GM12864 (cell line): ENCODE measurements around the gene GORASP1.

ENCODE experiments used
- DNase-seq: peaks from one replicate; pipeline ENCODE4 v3.0.0-alpha.2; 2011; ENCODE audit warnings: low read depth
- H3K4me3 ChIP-seq: 2 replicates; pipeline ENCODE4 v1.5.1; 2011; ENCODE audit warnings: mild to moderate bottlenecking, low read depth, low read length, control low read depth
- TF ChIP-seq, protein P1 (sequence below): IDR thresholded peaks from 2 replicates; pipeline ENCODE4 v1.5.1; 2011; ENCODE audit warnings: low read depth, mild to moderate bottlenecking, moderate library complexity, low read length, control low read depth, inconsistent platforms; ENCODE audit errors: missing control alignments

Gene GORASP1

DNA sequence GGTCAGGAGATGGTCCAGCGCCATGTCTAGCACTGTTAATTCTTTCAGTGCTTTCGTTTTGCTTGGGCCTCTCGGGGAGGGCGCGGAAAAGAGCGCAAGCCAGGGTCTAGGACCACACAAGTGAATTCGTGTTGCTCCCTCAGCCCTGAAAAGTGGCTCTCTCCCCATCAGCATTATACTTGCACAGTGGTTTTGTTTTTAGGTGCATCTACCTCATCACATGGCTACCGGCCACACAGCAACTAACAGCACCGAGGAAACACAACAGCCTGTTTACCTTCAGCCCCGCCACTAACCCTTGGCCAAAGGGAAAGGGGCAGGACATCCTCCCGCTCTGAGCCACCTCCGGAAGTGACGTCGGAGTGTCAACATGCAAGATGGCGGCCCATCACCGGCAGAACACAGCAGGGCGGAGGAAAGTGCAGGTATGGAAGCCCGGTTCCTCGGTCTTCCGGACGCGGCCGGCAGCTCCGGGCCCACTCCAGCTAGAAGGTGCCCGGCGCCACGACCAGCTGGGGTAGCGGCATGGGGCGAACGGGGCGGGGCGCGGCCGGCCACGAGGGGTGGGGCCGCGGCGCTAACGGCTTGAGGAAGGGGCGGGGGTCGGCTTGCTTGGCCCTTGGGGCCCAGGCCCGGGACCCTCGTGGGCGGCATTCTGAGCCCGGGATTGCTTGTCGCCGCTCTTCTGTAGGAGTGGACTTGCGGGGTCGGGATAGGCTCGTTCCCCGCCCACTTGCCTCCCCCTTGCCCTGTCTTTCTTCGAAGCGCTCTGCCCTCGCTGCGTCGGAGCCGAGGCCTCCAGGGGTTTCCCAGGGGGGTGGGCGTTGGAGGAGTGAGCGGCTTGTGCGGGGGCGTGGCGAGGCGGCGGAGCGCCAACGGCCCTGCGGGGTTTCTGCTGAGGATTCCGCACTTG, 55.5 kb downstream of the GORASP1 start, which contains the start of the genes SCN11A and WDR48:
SCN11A (minus strand) TSS at position 296 of the 913 bp plus-strand sequence. CDS start 101,582 bp downstream, outside the sequence.
WDR48 (plus strand) TSS at position 368 of the 913 bp plus-strand sequence; CDS start at position 378, 10 bp downstream.
- DNase-seq, result peak; percentile 83
- TF ChIP-seq, protein P1, sequence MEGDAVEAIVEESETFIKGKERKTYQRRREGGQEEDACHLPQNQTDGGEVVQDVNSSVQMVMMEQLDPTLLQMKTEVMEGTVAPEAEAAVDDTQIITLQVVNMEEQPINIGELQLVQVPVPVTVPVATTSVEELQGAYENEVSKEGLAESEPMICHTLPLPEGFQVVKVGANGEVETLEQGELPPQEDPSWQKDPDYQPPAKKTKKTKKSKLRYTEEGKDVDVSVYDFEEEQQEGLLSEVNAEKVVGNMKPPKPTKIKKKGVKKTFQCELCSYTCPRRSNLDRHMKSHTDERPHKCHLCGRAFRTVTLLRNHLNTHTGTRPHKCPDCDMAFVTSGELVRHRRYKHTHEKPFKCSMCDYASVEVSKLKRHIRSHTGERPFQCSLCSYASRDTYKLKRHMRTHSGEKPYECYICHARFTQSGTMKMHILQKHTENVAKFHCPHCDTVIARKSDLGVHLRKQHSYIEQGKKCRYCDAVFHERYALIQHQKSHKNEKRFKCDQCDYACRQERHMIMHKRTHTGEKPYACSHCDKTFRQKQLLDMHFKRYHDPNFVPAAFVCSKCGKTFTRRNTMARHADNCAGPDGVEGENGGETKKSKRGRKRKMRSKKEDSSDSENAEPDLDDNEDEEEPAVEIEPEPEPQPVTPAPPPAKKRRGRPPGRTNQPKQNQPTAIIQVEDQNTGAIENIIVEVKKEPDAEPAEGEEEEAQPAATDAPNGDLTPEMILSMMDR, result no peak
- H3K4me3 ChIP-seq, result peak within 1 kb of the TSS; percentile 87

DNA sequence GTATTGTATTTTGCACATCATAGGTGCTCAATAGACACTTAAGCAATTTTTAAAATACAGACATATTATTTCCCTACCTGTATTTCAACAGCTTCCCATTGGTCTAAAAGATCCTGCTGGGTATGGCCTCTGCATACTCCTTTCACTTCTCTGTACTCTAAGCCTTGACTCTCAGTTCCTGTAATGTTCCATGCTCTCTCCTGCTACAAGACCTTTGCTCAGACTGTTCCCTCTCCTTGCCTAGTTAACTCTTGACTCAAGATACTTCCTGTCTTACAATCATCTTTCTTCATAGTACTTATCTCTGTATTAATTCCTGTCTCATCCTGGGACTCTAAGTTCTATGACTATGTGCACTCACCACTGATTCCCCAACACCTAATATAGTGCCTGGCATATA, 57.4 kb downstream of the GORASP1 start:
- no peak overlapping the region for H3K4me3 ChIP-seq
- no peak for DNase-seq
- TF ChIP-seq, protein P1, result no peak
